Choroid plexus epithelial cell (primary cell): ENCODE data around the gene ATG14.
"Not testable (repeated sequence)": the region's sequence is repeated elsewhere in the genome, so short reads cannot be mapped to it uniquely, and the experiment has no call there.

ENCODE experiments used
- DNase-seq: peaks from one replicate; pipeline ENCODE4 v3.0.0-alpha.2; 2010; ENCODE audit warnings: low read depth
- H3K4me3 ChIP-seq: 2 replicates; pipeline ENCODE4 v1.5.1; 2011; ENCODE audit warnings: low read depth, mild to moderate bottlenecking, control low read depth, low read length, moderate library complexity
- TF ChIP-seq, protein P1 (sequence below): conservative IDR thresholded peaks from 2 replicates; pipeline ENCODE4 v1.5.1; 2011; ENCODE audit warnings: low read depth, mild to moderate bottlenecking, control low read depth, inconsistent platforms, low read length, moderate library complexity

ATG14 gene

DNA sequence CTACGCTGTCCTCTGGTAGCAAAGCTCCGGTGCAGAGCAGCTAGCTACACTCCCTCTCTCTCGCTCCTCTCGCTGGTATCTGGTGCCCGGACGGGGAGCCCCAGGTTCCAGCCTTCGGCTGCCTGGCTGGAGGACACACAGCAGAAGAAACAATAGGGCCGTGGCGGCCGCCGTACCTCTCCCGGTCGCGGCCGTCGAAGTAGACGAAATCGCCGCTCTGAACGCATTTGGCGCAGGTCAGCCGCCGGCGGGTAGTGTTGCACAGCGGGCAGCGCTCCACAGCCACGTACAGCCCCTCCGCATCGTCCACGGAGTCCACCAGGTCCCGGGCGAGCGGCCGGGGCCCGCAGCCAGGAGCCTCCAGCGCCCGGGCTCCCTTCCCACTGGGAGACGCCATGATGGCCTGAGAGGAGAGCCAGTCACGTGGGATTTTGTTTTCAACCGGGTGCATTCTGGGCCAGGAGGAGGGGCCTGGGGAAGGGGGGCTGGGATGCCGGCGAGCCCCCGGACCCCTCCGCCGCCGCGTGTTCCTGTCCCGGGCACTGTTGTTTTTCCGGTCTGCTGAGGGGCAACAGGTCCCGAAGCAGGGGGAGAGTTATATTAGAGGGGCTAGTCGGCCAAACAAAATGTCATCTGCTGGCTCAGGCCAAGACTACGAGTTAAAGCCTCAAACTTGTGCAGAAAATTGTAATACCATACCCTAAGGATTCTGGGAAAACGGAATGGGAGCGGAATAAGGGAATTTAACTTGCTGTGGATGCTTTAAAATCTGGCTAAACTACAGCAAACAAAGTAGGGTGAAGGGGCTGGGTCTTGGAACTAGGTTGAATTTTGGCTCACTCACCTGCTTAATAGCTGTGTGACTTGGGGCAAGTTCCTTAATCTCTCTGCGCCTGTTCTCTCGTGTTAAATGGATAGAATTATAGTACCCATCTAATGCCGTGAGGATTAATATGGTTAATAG is at the start of gene ATG14:
Gene ATG14 (minus strand): TSS at position 405 of the 964 bp plus-strand sequence. CDS start 8 bp downstream, at position 397.
- TF ChIP-seq, protein P1, sequence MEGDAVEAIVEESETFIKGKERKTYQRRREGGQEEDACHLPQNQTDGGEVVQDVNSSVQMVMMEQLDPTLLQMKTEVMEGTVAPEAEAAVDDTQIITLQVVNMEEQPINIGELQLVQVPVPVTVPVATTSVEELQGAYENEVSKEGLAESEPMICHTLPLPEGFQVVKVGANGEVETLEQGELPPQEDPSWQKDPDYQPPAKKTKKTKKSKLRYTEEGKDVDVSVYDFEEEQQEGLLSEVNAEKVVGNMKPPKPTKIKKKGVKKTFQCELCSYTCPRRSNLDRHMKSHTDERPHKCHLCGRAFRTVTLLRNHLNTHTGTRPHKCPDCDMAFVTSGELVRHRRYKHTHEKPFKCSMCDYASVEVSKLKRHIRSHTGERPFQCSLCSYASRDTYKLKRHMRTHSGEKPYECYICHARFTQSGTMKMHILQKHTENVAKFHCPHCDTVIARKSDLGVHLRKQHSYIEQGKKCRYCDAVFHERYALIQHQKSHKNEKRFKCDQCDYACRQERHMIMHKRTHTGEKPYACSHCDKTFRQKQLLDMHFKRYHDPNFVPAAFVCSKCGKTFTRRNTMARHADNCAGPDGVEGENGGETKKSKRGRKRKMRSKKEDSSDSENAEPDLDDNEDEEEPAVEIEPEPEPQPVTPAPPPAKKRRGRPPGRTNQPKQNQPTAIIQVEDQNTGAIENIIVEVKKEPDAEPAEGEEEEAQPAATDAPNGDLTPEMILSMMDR: no peak
- DNase-seq: peak; percentile 86
- peak within 1 kb of the TSS; percentile 91 for H3K4me3 ChIP-seq

GRCh38 chr14:55458800-55459515 is 47.3 kb upstream of the ATG14 start:
- no peak overlapping the region for H3K4me3 ChIP-seq
- peak; percentile 44 for DNase-seq
- TF ChIP-seq, protein P1: no peak

- TF ChIP-seq, protein P1: no peak
- DNase-seq: no peak
- no peak overlapping the region for H3K4me3 ChIP-seq
These were observed 45.9 kb upstream of the ATG14 start for GRCh38 chr14:55457496-55457895.

GRCh38 chr14:55456411-55456810 is 44.8 kb upstream of the ATG14 start:
- DNase-seq, H3K4me3 ChIP-seq: not testable (repeated sequence)

DNA sequence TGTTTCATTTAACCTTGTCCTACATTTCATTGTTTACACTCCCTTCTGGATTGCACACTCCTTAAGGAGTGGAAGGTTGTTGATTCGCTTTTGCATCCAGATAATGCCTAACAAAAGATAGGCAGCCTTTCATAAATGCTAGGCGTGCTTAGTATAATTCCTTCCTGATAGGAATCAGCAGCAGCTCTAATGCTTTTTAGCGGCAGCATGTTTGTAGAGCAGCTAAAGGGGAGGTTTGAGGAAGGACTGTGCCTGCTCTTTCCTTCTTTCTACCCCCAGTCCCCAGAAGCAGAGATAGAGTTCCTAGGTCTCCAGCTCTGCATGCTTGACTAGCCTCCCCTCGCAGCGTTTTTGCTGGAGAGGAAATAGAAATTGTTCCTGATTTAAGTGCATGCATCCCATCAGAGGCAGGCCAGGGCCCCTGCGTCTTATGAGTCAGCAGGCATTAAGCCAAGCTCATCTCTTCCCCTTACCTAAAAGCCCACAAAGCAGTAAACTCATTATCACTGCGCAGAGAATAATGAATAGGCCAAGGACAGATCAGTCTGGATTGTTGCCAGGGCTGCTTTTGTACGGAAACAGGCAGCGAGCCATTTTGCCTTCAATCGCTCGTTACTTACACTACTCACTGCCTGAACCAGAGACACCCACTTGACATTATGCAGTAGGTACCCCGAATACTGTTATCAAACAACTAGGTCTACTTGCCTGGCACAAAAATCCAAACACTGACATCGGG is 42.8 kb upstream of the ATG14 start:
- peak; percentile 87 for DNase-seq
- TF ChIP-seq, protein P1: no peak
- H3K4me3 ChIP-seq: no peak overlapping the region

GRCh38 chr14:55451950-55452349 is 40.3 kb upstream of the ATG14 start:
- TF ChIP-seq, protein P1: no peak
- no peak overlapping the region for H3K4me3 ChIP-seq
- DNase-seq: no peak

DNA sequence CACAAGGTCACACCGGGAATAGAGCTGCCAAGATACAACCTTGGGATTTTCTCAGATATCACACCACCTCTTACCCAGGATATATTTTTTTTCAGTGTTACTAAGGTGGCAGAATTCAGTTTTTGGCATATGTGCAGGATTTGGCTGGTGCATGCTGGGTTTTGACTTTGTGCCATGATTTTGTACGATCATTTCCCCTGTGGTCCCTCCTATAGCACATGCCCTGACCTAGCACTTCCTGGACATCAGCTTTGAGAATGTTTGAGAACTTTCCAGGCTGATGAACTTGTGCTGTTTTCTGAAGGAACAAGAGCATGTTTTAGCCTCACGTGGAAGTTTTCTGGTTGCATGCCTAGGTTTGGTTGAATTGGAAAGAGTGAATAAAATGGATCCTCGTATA is 39.8 kb upstream of the ATG14 start:
- DNase-seq: peak; percentile 79
- no peak overlapping the region for H3K4me3 ChIP-seq
- TF ChIP-seq, protein P1: no peak
